GM21515 (cell line): Measurements from ENCODE around the gene MAGI2.

Source experiments
- ATAC-seq: cut with Tn5 transposase; IDR thresholded peaks from one replicate; pipeline ENCODE4 v1.9.1; 2021; ENCODE audit not compliant: unreplicated experiment

Gene MAGI2

GRCh38 chr7:78967046-78967445, 486.4 kb downstream of the MAGI2 start:
- no peak for ATAC-seq

- ATAC-seq = no peak
These were observed 494.0 kb downstream of the MAGI2 start for GRCh38 chr7:78959477-78959876.

- ATAC-seq = no peak
These were observed 498.1 kb downstream of the MAGI2 start for GRCh38 chr7:78955329-78955728.

- no peak for ATAC-seq
These were observed 499.6 kb downstream of the MAGI2 start for GRCh38 chr7:78953726-78954363.

GRCh38 chr7:78953090-78953489, 500.4 kb downstream of the MAGI2 start:
- no peak for ATAC-seq

- ATAC-seq = no peak
These were observed 513.8 kb downstream of the MAGI2 start for GRCh38 chr7:78939669-78940068.

- no peak for ATAC-seq
These were observed 528.9 kb downstream of the MAGI2 start for GRCh38 chr7:78924581-78924980.

- no peak for ATAC-seq
These were observed 540.7 kb downstream of the MAGI2 start for GRCh38 chr7:78912781-78913180.

- no peak for ATAC-seq
These were observed 546.7 kb downstream of the MAGI2 start for GRCh38 chr7:78906735-78907134.

GRCh38 chr7:78905436-78905835, 548.0 kb downstream of the MAGI2 start:
- ATAC-seq = no peak

- ATAC-seq = no peak
These were observed 548.5 kb downstream of the MAGI2 start for GRCh38 chr7:78904983-78905382.

- ATAC-seq = no peak
These were observed 551.9 kb downstream of the MAGI2 start for GRCh38 chr7:78901566-78901965.

GRCh38 chr7:78900806-78901205, 552.7 kb downstream of the MAGI2 start:
- no peak for ATAC-seq

GRCh38 chr7:78895393-78895792, 558.1 kb downstream of the MAGI2 start:
- no peak for ATAC-seq

GRCh38 chr7:78879206-78879605, 574.3 kb downstream of the MAGI2 start:
- ATAC-seq = no peak

GRCh38 chr7:78873117-78873516, 580.4 kb downstream of the MAGI2 start:
- ATAC-seq = no peak

- no peak for ATAC-seq
These were observed 589.1 kb downstream of the MAGI2 start for GRCh38 chr7:78864339-78864738.

GRCh38 chr7:78863281-78863680, 590.2 kb downstream of the MAGI2 start:
- ATAC-seq = no peak

GRCh38 chr7:78862411-78862900, 591.0 kb downstream of the MAGI2 start:
- ATAC-seq = no peak

- no peak for ATAC-seq
These were observed 600.5 kb downstream of the MAGI2 start for GRCh38 chr7:78852951-78853350.

GRCh38 chr7:78850093-78850740, 603.2 kb downstream of the MAGI2 start:
- no peak for ATAC-seq

GRCh38 chr7:78845155-78845554, 608.3 kb downstream of the MAGI2 start:
- no peak for ATAC-seq

GRCh38 chr7:78842068-78842467, 611.4 kb downstream of the MAGI2 start:
- no peak for ATAC-seq
